ENCODE measurements around the gene FTCD. TPM values are rescaled to one million over a fixed set of nuclear protein-coding genes. Genes with fewer than 3 reads are reported as not detected.

The FTCD gene
- total RNA-seq, 2 donors from 2014 or later: 0.24 TPM; not detected in 1

DNA sequence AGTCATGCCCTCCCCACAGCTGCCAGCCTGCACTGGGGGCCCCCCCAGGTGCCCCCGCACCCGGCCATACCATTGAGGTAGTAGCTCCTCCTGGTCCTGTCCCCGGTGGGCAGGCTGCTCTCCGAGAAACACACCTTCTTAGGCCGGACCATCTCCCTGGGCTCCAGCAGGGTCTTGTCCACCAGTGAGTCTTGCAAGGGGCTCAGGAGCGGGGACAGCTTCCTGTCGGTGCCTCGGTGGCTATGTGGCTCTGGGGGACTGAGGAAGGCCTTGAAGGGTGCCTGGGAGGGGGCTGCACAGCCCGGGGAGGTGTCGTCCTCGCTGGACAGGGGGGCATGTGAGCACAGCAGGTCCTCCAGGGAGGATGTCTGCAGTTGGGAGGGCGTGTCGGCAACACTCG, 12.9 kb upstream of the FTCD start:
- H3K27me3 ChIP-seq: no peaks in the 10 kb centered on the region
- peak; percentile 11 for DNase-seq (ENCODE audit: low spot score)
- H3K27ac ChIP-seq: no peak overlapping the region
- no peaks in the 10 kb centered on the region for H3K9me3 ChIP-seq
- TF ChIP-seq, protein P1, sequence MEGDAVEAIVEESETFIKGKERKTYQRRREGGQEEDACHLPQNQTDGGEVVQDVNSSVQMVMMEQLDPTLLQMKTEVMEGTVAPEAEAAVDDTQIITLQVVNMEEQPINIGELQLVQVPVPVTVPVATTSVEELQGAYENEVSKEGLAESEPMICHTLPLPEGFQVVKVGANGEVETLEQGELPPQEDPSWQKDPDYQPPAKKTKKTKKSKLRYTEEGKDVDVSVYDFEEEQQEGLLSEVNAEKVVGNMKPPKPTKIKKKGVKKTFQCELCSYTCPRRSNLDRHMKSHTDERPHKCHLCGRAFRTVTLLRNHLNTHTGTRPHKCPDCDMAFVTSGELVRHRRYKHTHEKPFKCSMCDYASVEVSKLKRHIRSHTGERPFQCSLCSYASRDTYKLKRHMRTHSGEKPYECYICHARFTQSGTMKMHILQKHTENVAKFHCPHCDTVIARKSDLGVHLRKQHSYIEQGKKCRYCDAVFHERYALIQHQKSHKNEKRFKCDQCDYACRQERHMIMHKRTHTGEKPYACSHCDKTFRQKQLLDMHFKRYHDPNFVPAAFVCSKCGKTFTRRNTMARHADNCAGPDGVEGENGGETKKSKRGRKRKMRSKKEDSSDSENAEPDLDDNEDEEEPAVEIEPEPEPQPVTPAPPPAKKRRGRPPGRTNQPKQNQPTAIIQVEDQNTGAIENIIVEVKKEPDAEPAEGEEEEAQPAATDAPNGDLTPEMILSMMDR (IDR thresholded peaks at IDR 0.05): no peak
- H3K36me3 ChIP-seq: no peaks in the 10 kb centered on the region
- no peaks in the 10 kb centered on the region for H3K4me1 ChIP-seq
- no peak overlapping the region for H3K4me3 ChIP-seq

DNA sequence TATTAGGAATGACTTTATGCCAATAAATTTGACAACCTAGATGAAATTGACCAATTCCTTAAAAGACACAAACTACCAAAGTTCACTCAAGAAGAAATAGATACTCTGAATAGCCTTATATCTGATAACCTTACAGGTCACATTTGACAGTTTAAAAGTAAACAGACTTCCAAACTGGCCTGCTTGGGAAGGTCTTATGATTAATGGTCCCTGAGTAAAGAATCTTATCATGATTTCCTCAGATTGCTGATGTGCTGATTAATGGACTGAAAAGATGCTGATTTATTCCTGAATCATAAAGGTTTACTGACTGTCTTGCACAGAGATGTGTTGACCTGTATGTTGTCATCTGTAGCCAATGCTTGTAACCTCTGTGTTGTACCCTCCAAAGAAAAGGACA, 9.7 kb upstream of the FTCD start:
- Histone ChIP-seq H3K4me3 (no peak overlapping the region), H3K27me3 (no peaks in the 10 kb centered on the region), H3K36me3 (no peaks in the 10 kb centered on the region), H3K27ac (no peak overlapping the region), H3K9me3 (no peaks in the 10 kb centered on the region), H3K4me1 (no peaks in the 10 kb centered on the region)
- TF ChIP-seq, protein P1 (IDR thresholded peaks at IDR 0.05): no peak
- DNase-seq (ENCODE audit: low spot score): no peak

DNA sequence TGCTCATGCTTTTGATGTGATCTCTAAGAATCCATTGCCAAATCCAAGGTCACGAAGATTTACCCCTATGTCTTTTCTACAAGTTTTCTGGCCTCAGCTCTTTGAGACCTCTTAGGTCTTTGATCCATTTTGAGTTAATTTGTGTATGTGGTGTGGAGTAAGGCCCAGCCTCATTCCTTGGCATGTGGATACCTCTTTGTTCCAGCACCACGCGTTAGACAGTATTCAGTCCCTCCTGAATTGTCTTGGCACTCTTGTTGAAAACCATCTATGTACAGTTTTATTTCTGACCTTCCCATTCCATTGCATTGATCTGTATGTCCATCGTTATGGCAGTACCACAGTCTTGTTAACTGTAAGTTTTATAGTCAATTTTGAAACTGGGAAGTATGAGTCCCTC, 8.0 kb upstream of the FTCD start:
- DNase-seq (ENCODE audit: low spot score): no peak
- Histone ChIP-seq H3K4me3 (no peak overlapping the region), H3K27ac (no peak overlapping the region), H3K4me1 (no peaks in the 10 kb centered on the region), H3K36me3 (no peaks in the 10 kb centered on the region), H3K27me3 (no peaks in the 10 kb centered on the region), H3K9me3 (no peaks in the 10 kb centered on the region)
- TF ChIP-seq, protein P1 (IDR thresholded peaks at IDR 0.05): no peak

DNA sequence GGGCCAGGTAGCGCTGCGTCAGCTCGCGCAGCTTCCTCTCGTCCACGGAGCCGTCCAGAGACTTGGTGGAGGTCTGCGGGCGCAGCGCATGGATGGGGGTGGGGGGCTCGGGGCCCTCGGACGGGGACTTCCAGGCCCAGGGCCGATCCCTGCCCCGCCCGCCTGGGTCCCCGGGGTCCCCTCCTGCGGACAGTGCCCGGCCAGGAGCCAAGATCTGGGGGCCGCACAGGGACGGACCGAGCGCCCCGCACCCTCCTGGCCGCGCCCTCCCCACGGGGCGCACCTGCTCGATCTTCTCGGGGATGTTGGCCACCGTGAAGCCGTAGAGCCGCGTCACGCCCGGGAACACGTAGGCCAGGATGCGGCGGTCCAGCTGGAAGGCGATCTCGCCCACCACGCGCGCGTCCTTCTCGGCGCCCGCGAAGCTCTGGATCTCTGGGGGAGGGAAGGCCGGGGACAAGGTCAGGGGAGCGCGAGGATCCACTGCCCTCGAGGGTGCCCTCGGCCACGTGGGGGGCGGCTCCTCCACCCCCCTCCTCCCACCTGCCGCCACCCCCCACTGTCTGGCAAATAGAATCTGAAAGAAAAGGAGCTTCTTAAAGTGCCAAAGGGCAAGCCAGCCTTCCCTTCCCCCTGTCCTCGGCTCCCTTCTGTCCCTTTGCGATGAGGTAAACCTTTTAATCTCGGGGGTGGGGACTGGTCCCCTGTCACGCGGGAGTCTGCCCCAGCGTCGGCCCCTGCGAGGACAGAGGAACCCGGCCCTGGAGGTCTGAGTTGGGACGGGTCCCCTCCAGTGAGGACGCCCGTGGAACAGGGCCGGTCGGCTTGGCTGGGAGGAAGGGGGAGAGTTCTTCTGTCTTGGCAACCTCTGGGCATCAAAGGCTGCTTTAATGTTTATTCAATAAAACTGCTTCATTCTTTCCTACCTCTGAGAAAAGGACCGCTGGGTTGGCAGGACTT, 6.5 kb upstream of the FTCD start:
- Histone ChIP-seq H3K4me3 (no peak overlapping the region), H3K4me1 (no peaks in the 10 kb centered on the region), H3K9me3 (no peaks in the 10 kb centered on the region), H3K27ac (no peak overlapping the region), H3K27me3 (no peaks in the 10 kb centered on the region), H3K36me3 (no peaks in the 10 kb centered on the region)
- TF ChIP-seq, protein P1 (IDR thresholded peaks at IDR 0.05): no peak
- no peak for DNase-seq (ENCODE audit: low spot score)

DNA sequence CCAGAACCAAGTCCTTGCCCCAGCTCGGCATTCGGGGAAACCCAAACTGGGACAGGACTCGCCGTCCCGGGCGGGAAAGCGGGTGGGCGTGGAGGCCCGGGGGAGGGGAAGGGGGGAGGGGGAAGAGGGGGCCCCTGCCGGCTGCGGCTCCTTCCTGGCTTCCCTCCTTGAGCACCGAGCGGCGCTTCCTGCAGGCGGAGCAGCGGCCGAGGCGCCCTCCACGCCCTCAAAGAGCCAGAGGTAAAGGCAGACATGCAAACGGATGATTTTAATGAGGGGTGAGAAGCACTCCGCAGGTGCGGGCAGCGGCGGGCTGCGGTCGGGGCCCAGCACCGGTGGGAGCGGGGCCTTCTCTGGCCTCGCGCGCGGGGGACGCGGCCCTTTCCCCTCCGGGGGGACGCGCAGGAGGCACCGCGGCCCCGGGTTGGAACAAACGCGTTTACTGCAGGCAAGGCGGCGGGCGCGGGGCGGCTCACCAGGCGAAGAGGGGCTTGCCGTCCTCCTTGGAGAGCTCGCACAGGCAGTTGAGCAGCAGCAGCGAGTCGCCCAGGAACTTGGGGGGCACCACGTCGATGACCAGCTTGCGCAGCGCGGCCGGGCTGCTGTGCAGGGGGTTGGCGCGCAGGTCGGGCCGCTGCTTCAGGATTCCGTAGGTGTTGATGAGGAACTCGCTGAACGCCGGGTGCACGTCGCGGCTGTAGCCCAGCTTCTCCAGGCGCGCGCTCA, 5.7 kb upstream of the FTCD start:
- Histone ChIP-seq H3K9me3 (no peaks in the 10 kb centered on the region), H3K36me3 (no peaks in the 10 kb centered on the region), H3K27ac (no peak overlapping the region), H3K4me1 (no peaks in the 10 kb centered on the region), H3K4me3 (no peak overlapping the region), H3K27me3 (no peaks in the 10 kb centered on the region)
- TF ChIP-seq, protein P1 (IDR thresholded peaks at IDR 0.05): no peak
- no peak for DNase-seq (ENCODE audit: low spot score)

All from right atrium auricular region (tissue), 2 donors.